Erythroblast (primary cell): ENCODE measurements around the gene SPPL2B.

Experiments used
- GATA1 ChIP-seq: IDR thresholded peaks from 2 replicates; pipeline ENCODE4 v1.6.1; 2011; ENCODE audit warnings: low read depth, mild to moderate bottlenecking, control low read depth, low read length, moderate library complexity
- POLR2A ChIP-seq: IDR thresholded peaks from 2 replicates; pipeline ENCODE4 v1.6.1; 2011; ENCODE audit warnings: mild to moderate bottlenecking, low read length

DNA sequence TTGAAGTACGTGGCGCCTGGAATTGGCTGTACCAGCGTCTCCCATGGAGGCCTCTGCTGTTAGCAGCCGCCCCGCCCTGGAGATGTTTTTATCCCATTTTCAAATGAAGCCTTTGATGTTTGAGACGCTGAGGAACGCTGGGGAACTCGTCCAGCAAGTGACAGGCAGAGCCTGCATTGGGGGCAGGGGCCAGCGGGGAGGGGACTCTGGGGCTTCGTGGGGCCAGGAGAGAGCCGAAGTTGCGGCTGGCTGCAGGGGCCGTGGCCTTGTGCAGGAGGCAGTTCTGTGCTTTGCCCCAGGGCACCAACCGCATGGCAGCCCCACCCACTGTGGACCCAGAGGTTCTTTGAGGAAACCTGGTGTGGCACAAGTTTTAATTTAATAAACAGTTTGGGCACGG lies 13.5 kb downstream of the SPPL2B start:
- TF ChIP-seq POLR2A (no peak), GATA1 (no peak)
